WTC11 (cell line): ENCODE measurements around the gene VSX1. TPM values are rescaled to one million over a fixed set of nuclear protein-coding genes. Genes with fewer than 3 reads are reported as not detected.
A peak's percentile ranks its signal among the peaks of the same experiment; 100 is the strongest.

ENCODE experiments used
- ATAC-seq: fragments of 200-7000 bp; cut with Tn5 transposase; 2 replicates; pipeline ENCODE4 v1.10.0; 2021; ENCODE audit warnings: mild to moderate bottlenecking, moderate library complexity
- CTCF ChIA-PET: fragments of 300-600 bp; sonication (Branson Sonifier 250); formaldehyde crosslinking; loops from one replicate; lab custom pipeline; 2021; ENCODE audit warnings: antibody characterized with exemption; lab: Charles Lee
- POLR2A ChIA-PET: fragments of 350-600 bp; sonication (Branson Sonifier 250); formaldehyde crosslinking; loops from one replicate; lab custom pipeline; 2021; ENCODE audit warnings: antibody characterized with exemption; lab: Charles Lee
- DNase-seq: peaks from one replicate; pipeline ENCODE4 v3.0.0; 2021; ENCODE audit warnings: low spot score
- H3K27ac Mint-ChIP-seq: 2 replicates; pipeline ENCODE4 v1.8.0; 2021; ENCODE audit warnings: mixed read lengths
- H3K27me3 Mint-ChIP-seq: 2 replicates; pipeline ENCODE4 v1.8.0; 2021; ENCODE audit warnings: low read depth, mild to moderate bottlenecking, moderate library complexity, mixed read lengths
- H3K36me3 Mint-ChIP-seq: 2 replicates; pipeline ENCODE4 v1.8.0; 2021; ENCODE audit warnings: mixed read lengths
- H3K4me1 Mint-ChIP-seq: 2 replicates; pipeline ENCODE4 v1.8.0; 2022; ENCODE audit warnings: mixed read lengths
- H3K4me3 Mint-ChIP-seq: 2 replicates; pipeline ENCODE4 v1.8.0; 2021; ENCODE audit warnings: mild to moderate bottlenecking, moderate library complexity, mixed read lengths
- H3K9me3 Mint-ChIP-seq: 2 replicates; pipeline ENCODE4 v1.8.0; 2021; ENCODE audit warnings: mixed read lengths
- EMX1 ChIP-seq: fragments of 250-450 bp; sonication (Bioruptor Pico); IDR thresholded peaks from 2 replicates; pipeline ENCODE4 v1.8.0; 2021; ENCODE audit warnings: mild to moderate bottlenecking
- ETV6 ChIP-seq: sonication (generic); formaldehyde crosslinking; IDR thresholded peaks from 2 replicates; pipeline ENCODE4 v1.8.1; 2022; ENCODE audit warnings: mild to moderate bottlenecking, missing genetic modification reagents
- FOXJ3 ChIP-seq: sonication (generic); formaldehyde crosslinking; IDR thresholded peaks from 2 replicates; pipeline ENCODE4 v1.9.0; 2021; ENCODE audit warnings: missing genetic modification reagents, mild to moderate bottlenecking, borderline replicate concordance
- FOXK1 ChIP-seq: sonication (generic); formaldehyde crosslinking; IDR thresholded peaks from 2 replicates; pipeline ENCODE4 v1.8.0; 2022; ENCODE audit warnings: mild to moderate bottlenecking, moderate library complexity, missing genetic modification reagents
- NR2C2 ChIP-seq: sonication (generic); formaldehyde crosslinking; IDR thresholded peaks from 2 replicates; pipeline ENCODE4 v1.8.0; 2022; ENCODE audit warnings: mild to moderate bottlenecking, missing genetic modification reagents
- ZNF219 ChIP-seq: sonication (generic); formaldehyde crosslinking; IDR thresholded peaks from 2 replicates; pipeline ENCODE4 v1.8.0; 2023; ENCODE audit warnings: missing genetic modification reagents, mild to moderate bottlenecking, borderline replicate concordance
- ZNF317 ChIP-seq: sonication (generic); formaldehyde crosslinking; IDR thresholded peaks from 2 replicates; pipeline ENCODE4 v1.8.1; 2023; ENCODE audit warnings: low read depth, mild to moderate bottlenecking, moderate library complexity, missing genetic modification reagents, borderline replicate concordance
- total RNA-seq: library from RNA; stranded (reverse); gene quantifications from 3 replicates; pipeline ENCODE4 v1.2.3, GENCODE V29; 2021
- TF ChIP-seq, protein P1 (sequence below): fragments of 250-450 bp; sonication (Bioruptor Pico); IDR thresholded peaks from 2 replicates; pipeline ENCODE4 v1.9.0; 2021; ENCODE audit warnings: moderate library complexity, mild to moderate bottlenecking, inconsistent platforms, borderline replicate concordance
- TF ChIP-seq, protein P2 (sequence below): sonication (generic); formaldehyde crosslinking; IDR thresholded peaks from 2 replicates; pipeline ENCODE4 v1.8.0; 2022; ENCODE audit warnings: mild to moderate bottlenecking, missing genetic modification reagents
- TF ChIP-seq, protein P3 (sequence below): fragments of 250-450 bp; sonication (Bioruptor Pico); IDR thresholded peaks from 2 replicates; pipeline ENCODE4 v1.9.0; 2021; ENCODE audit warnings: mild to moderate bottlenecking, borderline replicate concordance
- TF ChIP-seq, protein P4 (sequence below): fragments of 200-600 bp; IDR thresholded peaks from 2 replicates; pipeline ENCODE4 v1.8.0; 2022; ENCODE audit warnings: antibody characterized with exemption
- TF ChIP-seq, protein P5 (sequence below): sonication (generic); formaldehyde crosslinking; IDR thresholded peaks from 2 replicates; pipeline ENCODE4 v1.8.0; 2023; ENCODE audit warnings: mild to moderate bottlenecking, missing genetic modification reagents

The VSX1 gene
- total RNA-seq, 1 experiment from 2014 or later, result not detected

DNA sequence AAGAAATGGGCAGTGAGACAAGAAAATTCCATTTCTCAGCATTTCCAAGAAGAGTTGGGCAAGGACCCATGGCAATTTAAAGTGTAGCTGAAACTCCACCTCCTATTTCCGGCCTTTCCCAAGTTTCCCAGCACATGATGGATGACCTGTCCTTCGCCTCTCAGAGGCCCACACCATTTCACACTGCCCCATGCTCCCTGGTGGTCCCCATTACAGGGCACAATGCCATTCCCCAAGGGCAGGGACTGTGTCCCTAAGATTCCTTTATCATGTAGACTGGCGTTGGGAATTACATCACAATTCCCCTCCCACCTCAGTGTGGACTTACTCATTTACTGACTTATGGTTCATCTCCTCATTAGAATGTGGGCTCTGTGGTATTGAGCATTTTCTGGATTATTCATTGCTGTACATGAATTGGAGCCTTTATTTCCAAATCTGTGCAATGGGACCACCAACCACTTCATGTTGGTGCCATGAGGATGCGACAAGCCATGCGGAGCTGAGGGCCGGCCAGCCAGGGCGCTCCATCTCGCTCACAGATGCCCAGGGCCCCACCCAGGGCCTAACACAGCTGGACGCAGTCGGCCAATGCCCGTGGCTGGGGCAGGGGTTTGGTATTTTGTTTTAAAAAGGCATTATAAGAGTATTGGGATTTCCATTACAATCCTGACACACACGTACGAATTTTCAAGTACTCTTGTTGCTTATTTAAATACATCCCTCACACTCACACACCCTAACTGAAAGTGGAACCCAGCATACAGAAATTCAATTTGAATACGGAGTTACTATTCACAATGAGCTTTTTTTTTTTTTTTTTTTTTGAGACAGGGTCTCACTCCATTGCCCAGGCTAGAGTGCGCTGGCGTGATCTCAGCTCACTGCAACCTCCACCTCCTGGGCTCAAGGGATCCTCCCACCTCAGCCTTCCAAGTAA is 29.4 kb downstream of the VSX1 start (continued):
- TF ChIP-seq, protein P1, sequence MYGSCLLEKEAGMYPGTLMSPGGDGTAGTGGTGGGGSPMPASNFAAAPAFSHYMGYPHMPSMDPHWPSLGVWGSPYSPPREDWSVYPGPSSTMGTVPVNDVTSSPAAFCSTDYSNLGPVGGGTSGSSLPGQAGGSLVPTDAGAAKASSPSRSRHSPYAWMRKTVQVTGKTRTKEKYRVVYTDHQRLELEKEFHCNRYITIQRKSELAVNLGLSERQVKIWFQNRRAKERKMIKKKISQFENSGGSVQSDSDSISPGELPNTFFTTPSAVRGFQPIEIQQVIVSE (CRISPR knock-in tag), result no peak
- TF ChIP-seq ETV6 (CRISPR knock-in tag) (no peak), NR2C2 (CRISPR knock-in tag) (no peak), EMX1 (no peak), FOXJ3 (CRISPR knock-in tag) (no peak)

DNA sequence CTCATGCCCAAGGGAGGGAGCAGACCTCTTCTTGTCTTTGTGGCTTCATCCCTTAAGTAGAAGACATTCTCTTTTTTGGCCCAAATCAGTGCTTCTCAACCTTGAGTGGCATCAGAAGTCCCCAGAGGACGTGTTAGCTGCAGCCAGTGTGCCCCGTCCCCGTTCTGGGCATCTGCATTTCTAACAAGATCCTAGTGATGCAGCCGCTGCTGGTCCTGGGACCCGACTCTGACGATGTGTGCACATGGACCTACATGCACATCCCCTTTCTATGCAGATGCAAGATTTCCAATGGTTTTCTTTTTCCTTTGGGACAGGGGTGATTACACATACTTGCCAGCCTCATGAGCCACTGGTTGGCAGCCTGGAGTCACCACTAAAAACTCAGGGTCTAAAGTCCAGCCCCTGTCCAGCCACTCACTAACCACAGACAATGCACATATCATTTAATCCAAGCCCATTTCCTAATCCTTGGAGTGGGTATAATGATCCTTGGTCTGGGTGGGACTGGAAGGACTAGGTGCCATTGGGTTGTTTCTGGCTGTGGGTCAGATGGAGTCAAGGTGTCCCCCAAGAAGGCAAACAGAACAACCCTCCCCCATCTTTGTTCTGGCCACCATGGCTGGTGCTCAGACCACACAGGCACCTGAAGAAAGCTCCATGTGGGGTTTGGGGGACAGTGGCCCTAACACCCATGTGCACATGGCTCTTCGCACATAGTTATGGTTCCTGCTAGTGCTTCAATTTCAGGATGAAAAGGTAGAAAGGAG is 30.4 kb downstream of the VSX1 start:
- H3K27ac Mint-ChIP-seq, result no peak overlapping the region
- no peak overlapping the region for H3K4me3 Mint-ChIP-seq
- POLR2A ChIA-PET, result no interaction called here
- DNase-seq, result peak; percentile 3
- no peaks in the 10 kb centered on the region for H3K9me3 Mint-ChIP-seq
- peaks cover 23% of the 10 kb centered on the region for H3K27me3 Mint-ChIP-seq
- no peaks in the 10 kb centered on the region for H3K36me3 Mint-ChIP-seq
- 0 out of 2 replicates have a peak, but pooled peaks cover 7% of the 10 kb centered on the region for H3K4me1 Mint-ChIP-seq
- TF ChIP-seq, protein P2, sequence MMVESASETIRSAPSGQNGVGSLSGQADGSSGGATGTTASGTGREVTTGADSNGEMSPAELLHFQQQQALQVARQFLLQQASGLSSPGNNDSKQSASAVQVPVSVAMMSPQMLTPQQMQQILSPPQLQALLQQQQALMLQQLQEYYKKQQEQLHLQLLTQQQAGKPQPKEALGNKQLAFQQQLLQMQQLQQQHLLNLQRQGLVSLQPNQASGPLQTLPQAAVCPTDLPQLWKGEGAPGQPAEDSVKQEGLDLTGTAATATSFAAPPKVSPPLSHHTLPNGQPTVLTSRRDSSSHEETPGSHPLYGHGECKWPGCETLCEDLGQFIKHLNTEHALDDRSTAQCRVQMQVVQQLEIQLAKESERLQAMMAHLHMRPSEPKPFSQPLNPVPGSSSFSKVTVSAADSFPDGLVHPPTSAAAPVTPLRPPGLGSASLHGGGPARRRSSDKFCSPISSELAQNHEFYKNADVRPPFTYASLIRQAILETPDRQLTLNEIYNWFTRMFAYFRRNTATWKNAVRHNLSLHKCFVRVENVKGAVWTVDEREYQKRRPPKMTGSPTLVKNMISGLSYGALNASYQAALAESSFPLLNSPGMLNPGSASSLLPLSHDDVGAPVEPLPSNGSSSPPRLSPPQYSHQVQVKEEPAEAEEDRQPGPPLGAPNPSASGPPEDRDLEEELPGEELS (CRISPR knock-in tag), result no peak
- TF ChIP-seq, protein P3, sequence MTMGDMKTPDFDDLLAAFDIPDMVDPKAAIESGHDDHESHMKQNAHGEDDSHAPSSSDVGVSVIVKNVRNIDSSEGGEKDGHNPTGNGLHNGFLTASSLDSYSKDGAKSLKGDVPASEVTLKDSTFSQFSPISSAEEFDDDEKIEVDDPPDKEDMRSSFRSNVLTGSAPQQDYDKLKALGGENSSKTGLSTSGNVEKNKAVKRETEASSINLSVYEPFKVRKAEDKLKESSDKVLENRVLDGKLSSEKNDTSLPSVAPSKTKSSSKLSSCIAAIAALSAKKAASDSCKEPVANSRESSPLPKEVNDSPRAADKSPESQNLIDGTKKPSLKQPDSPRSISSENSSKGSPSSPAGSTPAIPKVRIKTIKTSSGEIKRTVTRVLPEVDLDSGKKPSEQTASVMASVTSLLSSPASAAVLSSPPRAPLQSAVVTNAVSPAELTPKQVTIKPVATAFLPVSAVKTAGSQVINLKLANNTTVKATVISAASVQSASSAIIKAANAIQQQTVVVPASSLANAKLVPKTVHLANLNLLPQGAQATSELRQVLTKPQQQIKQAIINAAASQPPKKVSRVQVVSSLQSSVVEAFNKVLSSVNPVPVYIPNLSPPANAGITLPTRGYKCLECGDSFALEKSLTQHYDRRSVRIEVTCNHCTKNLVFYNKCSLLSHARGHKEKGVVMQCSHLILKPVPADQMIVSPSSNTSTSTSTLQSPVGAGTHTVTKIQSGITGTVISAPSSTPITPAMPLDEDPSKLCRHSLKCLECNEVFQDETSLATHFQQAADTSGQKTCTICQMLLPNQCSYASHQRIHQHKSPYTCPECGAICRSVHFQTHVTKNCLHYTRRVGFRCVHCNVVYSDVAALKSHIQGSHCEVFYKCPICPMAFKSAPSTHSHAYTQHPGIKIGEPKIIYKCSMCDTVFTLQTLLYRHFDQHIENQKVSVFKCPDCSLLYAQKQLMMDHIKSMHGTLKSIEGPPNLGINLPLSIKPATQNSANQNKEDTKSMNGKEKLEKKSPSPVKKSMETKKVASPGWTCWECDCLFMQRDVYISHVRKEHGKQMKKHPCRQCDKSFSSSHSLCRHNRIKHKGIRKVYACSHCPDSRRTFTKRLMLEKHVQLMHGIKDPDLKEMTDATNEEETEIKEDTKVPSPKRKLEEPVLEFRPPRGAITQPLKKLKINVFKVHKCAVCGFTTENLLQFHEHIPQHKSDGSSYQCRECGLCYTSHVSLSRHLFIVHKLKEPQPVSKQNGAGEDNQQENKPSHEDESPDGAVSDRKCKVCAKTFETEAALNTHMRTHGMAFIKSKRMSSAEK (CRISPR knock-in tag), result no peak
- TF ChIP-seq ZNF317 (CRISPR knock-in tag) (no peak), ZNF219 (no peak), FOXK1 (CRISPR knock-in tag) (no peak)
- TF ChIP-seq, protein P4, sequence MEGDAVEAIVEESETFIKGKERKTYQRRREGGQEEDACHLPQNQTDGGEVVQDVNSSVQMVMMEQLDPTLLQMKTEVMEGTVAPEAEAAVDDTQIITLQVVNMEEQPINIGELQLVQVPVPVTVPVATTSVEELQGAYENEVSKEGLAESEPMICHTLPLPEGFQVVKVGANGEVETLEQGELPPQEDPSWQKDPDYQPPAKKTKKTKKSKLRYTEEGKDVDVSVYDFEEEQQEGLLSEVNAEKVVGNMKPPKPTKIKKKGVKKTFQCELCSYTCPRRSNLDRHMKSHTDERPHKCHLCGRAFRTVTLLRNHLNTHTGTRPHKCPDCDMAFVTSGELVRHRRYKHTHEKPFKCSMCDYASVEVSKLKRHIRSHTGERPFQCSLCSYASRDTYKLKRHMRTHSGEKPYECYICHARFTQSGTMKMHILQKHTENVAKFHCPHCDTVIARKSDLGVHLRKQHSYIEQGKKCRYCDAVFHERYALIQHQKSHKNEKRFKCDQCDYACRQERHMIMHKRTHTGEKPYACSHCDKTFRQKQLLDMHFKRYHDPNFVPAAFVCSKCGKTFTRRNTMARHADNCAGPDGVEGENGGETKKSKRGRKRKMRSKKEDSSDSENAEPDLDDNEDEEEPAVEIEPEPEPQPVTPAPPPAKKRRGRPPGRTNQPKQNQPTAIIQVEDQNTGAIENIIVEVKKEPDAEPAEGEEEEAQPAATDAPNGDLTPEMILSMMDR, result no peak
- TF ChIP-seq, protein P5, sequence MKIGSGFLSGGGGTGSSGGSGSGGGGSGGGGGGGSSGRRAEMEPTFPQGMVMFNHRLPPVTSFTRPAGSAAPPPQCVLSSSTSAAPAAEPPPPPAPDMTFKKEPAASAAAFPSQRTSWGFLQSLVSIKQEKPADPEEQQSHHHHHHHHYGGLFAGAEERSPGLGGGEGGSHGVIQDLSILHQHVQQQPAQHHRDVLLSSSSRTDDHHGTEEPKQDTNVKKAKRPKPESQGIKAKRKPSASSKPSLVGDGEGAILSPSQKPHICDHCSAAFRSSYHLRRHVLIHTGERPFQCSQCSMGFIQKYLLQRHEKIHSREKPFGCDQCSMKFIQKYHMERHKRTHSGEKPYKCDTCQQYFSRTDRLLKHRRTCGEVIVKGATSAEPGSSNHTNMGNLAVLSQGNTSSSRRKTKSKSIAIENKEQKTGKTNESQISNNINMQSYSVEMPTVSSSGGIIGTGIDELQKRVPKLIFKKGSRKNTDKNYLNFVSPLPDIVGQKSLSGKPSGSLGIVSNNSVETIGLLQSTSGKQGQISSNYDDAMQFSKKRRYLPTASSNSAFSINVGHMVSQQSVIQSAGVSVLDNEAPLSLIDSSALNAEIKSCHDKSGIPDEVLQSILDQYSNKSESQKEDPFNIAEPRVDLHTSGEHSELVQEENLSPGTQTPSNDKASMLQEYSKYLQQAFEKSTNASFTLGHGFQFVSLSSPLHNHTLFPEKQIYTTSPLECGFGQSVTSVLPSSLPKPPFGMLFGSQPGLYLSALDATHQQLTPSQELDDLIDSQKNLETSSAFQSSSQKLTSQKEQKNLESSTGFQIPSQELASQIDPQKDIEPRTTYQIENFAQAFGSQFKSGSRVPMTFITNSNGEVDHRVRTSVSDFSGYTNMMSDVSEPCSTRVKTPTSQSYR (CRISPR knock-in tag), result no peak
- TF ChIP-seq, all 79 proteins: peak for 0
- CTCF ChIA-PET, result interaction anchor here (1.2 kb wide), 1 partner anchor 144 kb away, joined by 3 read pairs; the partner anchor contains the start of gene ENTPD6
- ATAC-seq, result no peak
